ENCODE results near the gene PCSK6.

PCSK6 gene

DNA sequence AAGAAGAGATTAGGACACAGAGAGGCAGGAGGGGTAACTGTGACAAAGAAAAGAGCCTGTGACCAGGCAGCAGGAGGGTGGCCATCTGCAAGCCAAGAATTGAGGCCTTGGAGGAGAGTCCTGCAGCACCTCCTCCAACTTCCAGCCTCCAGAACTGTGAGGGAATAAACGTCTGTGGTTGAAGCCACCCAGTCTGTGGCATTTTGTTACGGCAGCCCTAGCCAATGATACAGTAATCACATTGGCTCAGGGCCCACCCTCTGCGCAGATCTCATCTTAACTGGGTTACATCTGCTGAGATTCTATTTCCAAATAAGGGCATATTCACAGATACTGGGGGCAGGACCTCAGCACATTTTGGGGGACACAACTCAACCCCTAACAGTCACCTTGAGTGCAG, 223.5 kb downstream of the PCSK6 start:
- DNase-seq, result no peak

GRCh38 chr15:101264911-101265641, 224.4 kb downstream of the PCSK6 start:
- DNase-seq, result no peak

GRCh38 chr15:101264011-101264410, 225.5 kb downstream of the PCSK6 start:
- DNase-seq, result no peak

- DNase-seq, result no peak
These were observed 227.0 kb downstream of the PCSK6 start for GRCh38 chr15:101262551-101262950.

DNA sequence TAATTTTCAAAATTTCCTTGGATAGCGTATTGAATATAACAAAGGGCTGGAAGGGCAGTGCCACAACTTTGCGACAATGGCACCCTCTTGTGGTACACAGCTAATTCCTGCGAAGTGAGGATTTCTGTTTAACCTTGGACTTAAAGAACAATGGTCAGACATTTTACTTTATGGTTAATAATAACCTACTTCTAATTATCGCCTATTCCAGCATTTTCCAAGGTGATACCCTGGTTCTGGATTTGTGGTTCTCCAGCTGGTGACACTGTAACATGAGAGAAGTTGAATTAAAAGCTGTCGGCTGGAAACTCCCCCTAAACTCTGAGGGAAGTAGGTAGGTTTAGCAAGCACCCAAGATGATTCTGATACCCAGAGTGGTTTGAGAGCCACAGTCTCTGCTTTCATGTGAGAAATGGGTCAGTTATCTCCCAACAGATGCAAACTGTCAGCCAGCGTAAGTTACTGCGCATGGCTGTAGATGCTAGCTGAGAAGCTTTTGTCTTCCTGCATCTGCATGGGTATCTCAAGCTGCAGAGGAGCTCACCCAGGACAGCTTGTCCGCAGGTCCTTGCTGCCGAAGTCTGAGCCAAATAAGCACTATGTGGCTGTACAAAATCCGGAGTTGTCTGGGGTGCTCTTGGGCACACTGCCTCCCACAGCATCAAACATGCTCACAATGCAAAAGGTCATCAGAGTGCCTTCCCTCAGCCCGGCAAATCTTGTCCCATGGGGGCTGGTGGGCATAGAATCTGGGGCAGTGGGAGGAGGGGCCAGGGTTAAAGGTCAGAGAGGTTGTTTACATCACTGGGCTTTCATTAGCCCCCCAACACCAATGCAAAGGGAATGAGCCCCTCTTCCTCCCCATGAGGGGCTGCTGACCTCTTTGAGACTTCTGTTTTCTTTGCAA, 231.0 kb downstream of the PCSK6 start:
- DNase-seq, result peak; percentile 88

- DNase-seq, result peak; percentile 54
These were observed 232.8 kb downstream of the PCSK6 start for GRCh38 chr15:101256757-101257156.

GRCh38 chr15:101255615-101256241, 233.8 kb downstream of the PCSK6 start:
- peak; percentile 95 for DNase-seq

DNA sequence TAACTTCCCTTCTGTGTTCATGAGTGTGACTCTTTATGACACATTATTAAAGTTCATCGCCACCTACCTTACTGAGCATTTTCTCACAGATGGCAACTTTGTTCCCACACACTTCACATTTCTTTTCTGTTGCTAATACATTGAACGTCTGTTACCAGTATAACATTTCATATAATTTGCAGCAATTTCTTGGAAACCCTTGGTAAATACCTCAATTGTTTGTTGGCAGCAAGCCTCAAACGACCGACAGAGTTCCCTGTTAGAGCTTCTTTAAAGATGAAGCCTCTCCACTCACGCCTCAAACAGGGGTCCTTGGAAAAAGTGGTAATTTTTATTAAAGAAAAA, 234.5 kb downstream of the PCSK6 start:
- DNase-seq, result peak; percentile 57

DNA sequence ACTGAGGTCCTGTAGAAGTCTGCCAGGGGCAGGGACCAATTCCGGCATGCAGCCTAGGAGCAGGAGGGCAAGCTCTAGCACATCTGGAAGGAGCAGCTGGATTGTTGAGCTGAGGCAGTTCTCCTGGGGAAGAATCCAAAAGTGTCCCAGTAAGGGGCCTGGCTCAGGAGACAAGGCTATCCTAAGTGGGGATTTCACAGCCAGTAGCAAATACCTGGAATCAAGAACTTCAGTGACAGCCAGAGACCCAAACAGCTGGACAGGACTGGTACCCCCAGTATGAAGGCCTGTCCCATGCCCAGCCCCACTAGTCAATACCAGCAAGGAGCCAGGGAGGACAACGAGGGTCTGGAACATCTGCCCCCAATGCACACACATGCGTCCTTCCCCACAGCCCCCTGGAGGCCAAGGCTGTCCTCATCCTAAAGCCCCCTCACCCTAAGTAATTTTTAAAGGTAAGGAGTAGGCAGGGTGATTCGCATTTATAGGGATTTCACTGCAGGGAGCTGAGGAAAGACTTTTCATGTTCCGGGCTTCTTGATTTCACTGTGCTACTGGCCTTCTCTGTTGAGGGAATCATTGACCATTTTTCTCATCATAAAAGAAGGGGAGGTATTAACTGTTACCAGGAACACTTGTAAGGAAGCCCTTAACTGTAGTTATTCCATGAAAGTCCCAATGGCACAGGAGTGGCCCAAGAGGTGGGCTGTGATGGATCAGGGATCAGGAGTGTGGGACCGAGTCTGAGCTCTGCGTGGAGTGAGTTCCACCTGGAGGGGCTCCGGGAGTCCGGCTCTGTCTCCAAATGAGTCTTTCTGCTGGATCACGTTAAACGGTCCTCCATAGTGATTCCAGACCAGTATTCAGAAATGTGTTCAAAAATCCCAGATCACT, 235.1 kb downstream of the PCSK6 start:
- no peak for DNase-seq

All from hematopoietic multipotent progenitor cell treated with erythropoietin and hydrocortisone succinate and interleukin-3 and kit ligand, for 4 days (in vitro differentiated cells).